CD4-positive, alpha-beta T cell treated with Interferon gamma for 1 hour (primary cell): ENCODE measurements around the gene TEKT3.

Source experiments
- DNase-seq: peaks from one replicate; pipeline ENCODE4 v3.0.0-alpha.2; 2020

TEKT3 gene

DNA sequence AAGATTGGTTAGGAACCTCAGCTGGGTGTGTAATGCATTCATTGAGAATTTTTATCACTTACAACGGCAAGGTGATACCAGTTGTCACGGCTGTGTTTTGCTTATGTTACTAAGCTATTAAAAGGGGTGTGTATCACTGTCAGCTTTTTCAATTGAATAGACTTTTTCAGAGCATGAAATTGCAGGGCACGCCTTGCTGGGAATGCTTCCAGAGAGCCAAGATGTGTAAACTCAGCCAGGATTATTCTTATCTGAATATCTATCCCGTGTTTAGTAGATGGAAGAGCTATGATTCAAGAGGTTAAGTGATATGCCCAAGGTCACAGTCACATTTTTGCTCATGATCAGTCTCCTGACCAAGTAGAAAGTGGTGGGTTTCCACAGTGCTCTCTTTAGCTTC, 6.6 kb upstream of the TEKT3 start:
- DNase-seq = no peak

DNA sequence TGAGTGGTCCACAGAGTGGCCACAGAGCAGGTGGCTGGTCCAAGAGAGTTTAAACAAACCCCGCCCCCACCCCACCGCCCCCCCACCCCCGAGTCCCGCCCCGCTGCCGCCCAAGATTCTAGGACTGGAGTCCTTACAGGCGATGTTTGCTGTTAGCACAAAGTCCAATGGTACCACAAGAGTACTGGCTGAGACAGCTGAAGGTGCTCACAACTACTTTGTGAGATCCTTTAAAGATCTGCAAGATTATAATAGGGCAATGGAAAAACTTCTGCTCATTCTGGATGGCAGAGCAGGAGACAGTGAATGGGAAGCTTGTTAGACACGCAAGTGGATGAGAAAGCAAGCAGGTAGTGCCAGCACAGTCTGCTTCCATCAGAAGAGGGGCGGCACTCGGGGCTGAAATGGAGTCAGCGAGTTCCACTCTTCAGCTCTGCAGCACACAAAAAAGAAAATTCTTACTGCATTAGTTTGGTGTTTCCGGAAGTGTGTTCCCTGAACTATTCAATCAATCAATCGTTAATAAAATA, 4.7 kb upstream of the TEKT3 start:
- no peak for DNase-seq

GRCh38 chr17:15343749-15344148, 2.4 kb upstream of the TEKT3 start:
- DNase-seq = no peak

- no peak for DNase-seq
These were observed 1.1 kb upstream of the TEKT3 start for GRCh38 chr17:15342460-15342859.

DNA sequence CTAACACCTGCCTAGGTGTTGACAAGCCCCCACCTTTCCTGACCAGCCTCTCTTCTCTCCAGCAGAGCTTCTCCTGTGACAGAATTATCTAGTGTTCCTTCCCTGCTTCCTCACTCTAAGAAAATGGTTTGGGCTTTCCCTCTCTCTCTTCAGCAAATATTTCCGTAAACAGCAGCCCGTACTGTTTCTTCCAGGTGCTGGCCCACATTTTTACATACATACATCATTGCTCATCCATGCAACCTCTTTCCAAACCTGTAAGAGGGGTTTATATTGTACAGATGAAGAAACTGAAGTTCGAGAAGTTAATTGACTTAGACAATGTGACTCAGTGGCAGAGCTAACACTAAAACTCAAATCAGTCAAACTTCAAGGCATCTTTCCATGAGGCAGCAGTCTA, 569 bp upstream of the TEKT3 start:
- DNase-seq = no peak

GRCh38 chr17:15340966-15341365, 431 bp downstream of the TEKT3 start:
- DNase-seq = no peak

DNA sequence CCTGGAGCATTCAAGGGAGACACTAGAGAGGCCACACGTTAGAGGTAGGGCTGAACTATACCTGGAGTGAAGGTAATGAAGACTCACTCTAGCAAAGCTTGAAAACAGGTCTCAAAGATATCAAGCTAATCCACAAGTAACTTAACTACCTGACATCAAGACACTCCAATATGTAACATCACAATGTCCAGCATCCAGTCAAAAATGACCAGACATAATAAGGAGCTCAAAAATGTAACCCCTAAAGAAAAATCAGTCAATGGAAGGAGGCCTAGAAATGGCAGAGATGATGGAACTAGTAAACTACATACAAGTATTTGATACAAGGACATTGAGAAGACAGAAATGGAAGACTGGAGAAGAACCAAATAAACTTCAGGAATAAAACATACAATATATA, 6.0 kb downstream of the TEKT3 start:
- DNase-seq = no peak

- no peak for DNase-seq
These were observed 7.1 kb downstream of the TEKT3 start for GRCh38 chr17:15334266-15334665.

GRCh38 chr17:15332338-15332737, 9.1 kb downstream of the TEKT3 start:
- DNase-seq = no peak

DNA sequence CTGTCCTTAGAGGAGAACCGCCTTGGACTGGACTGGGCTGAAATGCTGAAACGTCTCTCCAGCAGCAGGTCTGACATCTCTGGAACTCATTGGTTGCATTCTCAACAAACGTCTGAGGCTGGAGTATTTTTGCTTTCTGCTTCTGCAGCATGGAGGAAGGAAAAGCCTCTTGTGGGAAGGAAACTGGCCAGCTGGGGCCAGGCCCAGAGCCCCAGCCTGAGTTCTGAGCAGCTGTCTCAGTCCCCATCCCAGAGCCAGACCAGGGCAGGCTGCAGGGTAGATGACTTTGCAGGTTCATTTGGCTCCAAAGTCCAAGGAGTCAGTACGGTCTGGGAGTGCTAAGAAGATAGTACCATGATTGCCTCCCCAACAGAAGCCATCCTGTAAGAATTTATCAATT, 18.3 kb downstream of the TEKT3 start:
- no peak for DNase-seq

DNA sequence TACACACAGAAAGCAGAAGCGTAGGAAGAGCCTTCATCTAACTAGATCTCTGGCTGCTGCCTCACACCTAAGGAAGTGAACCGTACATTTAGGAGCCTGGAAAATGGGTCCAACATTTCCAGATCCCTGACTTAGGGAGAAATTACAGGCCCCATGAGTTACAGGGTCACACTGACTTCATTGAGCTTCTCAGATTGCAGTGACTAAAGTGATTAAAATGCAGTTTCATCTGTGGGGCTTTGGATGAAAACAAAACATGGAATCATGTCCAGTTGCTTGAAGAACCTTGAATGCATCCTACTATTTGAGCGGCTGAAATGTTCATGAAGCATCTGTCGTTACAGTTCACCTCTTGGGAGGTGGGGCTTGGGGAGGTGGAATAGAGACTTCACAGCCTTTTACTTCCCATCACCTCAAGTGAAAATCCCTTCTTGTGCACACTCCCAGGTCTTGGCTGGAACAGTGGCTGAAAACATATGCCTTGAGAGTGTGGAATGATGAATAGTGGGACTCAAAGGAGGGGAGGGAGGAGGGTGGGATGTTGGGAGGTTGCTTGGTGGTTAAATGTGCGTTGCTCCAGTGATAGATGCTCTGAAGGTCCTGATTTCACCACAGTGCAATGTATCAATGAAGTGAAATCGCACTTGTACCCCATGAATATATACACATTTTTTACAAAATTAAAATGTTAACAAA, 19.7 kb downstream of the TEKT3 start:
- DNase-seq = no peak

- DNase-seq = no peak
These were observed 21.9 kb downstream of the TEKT3 start for GRCh38 chr17:15319452-15320010.

- no peak for DNase-seq
These were observed 29.4 kb downstream of the TEKT3 start for GRCh38 chr17:15311996-15312395.

DNA sequence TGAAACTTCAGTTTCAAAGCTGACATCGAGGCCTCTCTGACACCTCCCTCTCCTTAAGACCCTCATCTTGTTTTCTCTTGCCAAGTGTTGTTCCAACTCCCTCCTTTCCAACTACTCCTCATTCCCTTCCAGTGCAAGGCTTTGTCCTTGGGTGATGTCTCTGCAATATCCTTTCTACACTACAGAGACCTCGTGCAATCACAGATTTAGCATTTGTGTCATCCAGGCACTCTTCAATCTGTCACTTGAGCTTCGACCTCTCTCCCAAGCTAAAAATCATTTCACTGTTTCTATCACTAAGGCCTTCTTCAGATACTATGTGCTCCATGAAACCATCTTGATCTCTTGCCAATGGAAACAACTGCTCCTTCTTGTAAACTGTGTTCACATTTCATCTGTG, 31.6 kb downstream of the TEKT3 start:
- no peak for DNase-seq

DNA sequence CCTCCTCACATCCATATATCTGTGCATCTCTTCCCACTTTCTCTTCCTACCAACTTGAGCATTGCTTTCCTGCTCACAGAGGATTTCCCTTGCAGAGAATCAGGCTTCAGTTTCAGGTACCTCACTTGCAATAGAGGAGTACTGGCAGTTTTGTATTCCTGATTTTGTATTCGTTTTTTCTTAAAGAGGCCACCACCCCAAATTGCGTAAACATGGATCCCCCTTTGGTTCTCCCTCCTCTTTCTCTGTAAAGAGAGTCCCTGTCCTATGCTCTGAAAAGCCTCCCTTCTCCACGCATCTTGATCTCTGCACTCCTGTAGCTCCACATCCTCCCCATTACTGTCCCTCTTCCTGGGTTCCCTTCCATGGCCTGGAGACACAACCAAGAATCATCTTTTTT, 32.2 kb downstream of the TEKT3 start:
- DNase-seq = no peak

GRCh38 chr17:15308758-15309157, 32.6 kb downstream of the TEKT3 start:
- no peak for DNase-seq

DNA sequence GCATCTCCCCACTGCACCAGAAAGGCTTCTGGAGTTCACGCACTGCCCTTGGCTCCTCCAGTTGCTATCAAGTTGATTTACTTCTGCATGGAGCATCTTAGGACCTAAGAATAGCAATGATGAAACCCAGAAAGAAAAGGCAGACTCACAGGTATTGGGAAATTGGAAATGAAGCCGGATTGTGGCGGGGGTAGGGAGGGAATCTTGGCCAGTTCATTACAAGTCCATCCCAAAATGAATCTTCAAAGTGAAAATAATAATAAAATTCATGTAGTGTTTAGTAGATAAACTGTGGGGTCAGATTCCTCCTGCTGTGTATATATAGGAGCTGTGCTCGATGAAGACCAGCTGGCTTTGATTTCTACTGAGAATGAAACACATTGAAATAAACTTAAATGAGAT, 33.7 kb downstream of the TEKT3 start:
- DNase-seq = no peak

- DNase-seq = no peak
These were observed 37.5 kb downstream of the TEKT3 start for GRCh38 chr17:15303851-15304250.

DNA sequence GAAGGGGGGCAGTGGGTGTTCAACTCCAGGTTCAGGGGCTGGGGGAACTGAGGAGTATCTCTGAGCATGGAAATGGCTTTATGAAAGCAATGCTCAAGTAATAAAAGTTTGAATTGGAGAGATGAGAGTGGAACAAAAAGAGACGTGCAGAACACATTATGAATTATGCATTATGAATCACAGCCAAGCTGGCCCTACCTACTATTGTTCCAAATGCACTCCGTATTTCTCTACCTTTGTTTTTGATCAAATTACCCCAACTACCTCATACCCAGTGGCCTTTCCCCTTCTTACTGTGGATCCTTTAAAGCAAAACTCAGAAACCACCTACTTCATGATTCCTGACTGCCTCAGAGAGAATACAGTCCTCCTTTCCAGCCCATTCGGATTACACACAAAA, 38.1 kb downstream of the TEKT3 start:
- no peak for DNase-seq

DNA sequence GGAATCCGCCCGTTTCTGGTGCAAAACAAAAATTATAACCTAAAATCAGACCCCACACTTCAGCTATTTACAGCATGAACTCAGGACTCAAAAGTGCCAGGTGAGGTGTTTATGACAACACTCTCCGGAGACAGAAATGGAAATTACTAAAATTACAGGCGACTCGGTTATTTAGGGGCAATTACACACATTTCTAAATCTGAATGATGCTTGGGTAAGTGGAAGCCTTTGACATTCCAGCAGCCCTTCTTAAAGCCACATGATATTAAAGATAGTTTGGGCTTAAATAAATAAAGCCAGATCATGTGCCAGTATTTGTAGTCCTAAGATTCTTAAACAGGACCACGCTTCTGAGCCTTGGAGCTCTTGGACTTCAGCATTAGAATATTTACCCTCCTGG, 39.6 kb downstream of the TEKT3 start:
- DNase-seq = no peak

- no peak for DNase-seq
These were observed 43.2 kb downstream of the TEKT3 start for GRCh38 chr17:15298176-15298575.

- DNase-seq = no peak
These were observed 47.8 kb downstream of the TEKT3 start for GRCh38 chr17:15293558-15293957.

GRCh38 chr17:15291674-15292361, 49.6 kb downstream of the TEKT3 start:
- DNase-seq = no peak

GRCh38 chr17:15290605-15291004, 50.8 kb downstream of the TEKT3 start:
- DNase-seq = no peak
